MM.1S (cell line): ENCODE data around the gene CPXM2.

Experiments used
- DNase-seq: peaks from one replicate; pipeline ENCODE4 v3.0.0-alpha.2; 2015
- H2AFZ ChIP-seq: fragments of 300-600 bp; sonication (generic); 2 replicates; pipeline ENCODE4 v1.6.0; 2016; ENCODE audit warnings: antibody characterized with exemption, low read length
- H3F3A ChIP-seq: fragments of 300-600 bp; sonication (generic); 2 replicates; pipeline ENCODE4 v1.6.1; 2016; ENCODE audit warnings: mild to moderate bottlenecking, antibody characterized with exemption, low read length, moderate library complexity, mixed read lengths; ENCODE audit not compliant: insufficient read depth
- H3K27ac ChIP-seq: fragments of 300-600 bp; sonication (generic); 2 replicates; pipeline ENCODE4 v1.5.1; 2016; ENCODE audit warnings: mild to moderate bottlenecking, low read length
- H3K27me3 ChIP-seq: fragments of 300-600 bp; sonication (generic); replicated peaks from 2 replicates; pipeline ENCODE4 v1.6.0; 2016; ENCODE audit warnings: low read length; ENCODE audit not compliant: insufficient read depth
- H3K36me3 ChIP-seq: fragments of 300-600 bp; sonication (generic); replicated peaks from 2 replicates; pipeline ENCODE4 v1.6.1; 2016; ENCODE audit warnings: mild to moderate bottlenecking, low read length, mixed read lengths; ENCODE audit not compliant: insufficient read depth
- H3K4me1 ChIP-seq: fragments of 300-600 bp; sonication (generic); 2 replicates; pipeline ENCODE4 v1.6.1; 2016; ENCODE audit warnings: low read length, mixed read lengths
- H3K4me2 ChIP-seq: fragments of 300-600 bp; sonication (generic); 2 replicates; pipeline ENCODE4 v1.6.0; 2016; ENCODE audit warnings: low read depth, low read length
- H3K4me3 ChIP-seq: fragments of 300-600 bp; sonication (generic); 2 replicates; pipeline ENCODE4 v1.5.1; 2016; ENCODE audit warnings: low read length, mixed read lengths
- H3K79me2 ChIP-seq: fragments of 300-600 bp; sonication (generic); 2 replicates; pipeline ENCODE4 v1.6.1; 2016; ENCODE audit warnings: mixed run types, low read length, mixed read lengths
- H3K9ac ChIP-seq: fragments of 300-600 bp; sonication (generic); 2 replicates; pipeline ENCODE4 v1.6.1; 2016; ENCODE audit warnings: low read length, mixed read lengths
- H3K9me2 ChIP-seq: fragments of 300-600 bp; sonication (generic); replicated peaks from 2 replicates; pipeline ENCODE4 v1.6.1; 2016; ENCODE audit warnings: mild to moderate bottlenecking, low read length, mixed read lengths; ENCODE audit not compliant: insufficient read depth
- H3K9me3 ChIP-seq: fragments of 300-600 bp; sonication (generic); replicated peaks from 2 replicates; pipeline ENCODE4 v1.6.1; 2016; ENCODE audit warnings: mild to moderate bottlenecking, low read length, mixed read lengths; ENCODE audit not compliant: insufficient read depth
- H4K20me1 ChIP-seq: fragments of 300-600 bp; sonication (generic); 2 replicates; pipeline ENCODE4 v1.6.1; 2016; ENCODE audit warnings: mild to moderate bottlenecking, low read length, moderate library complexity, mixed read lengths; ENCODE audit not compliant: insufficient read depth
- CTCF ChIP-seq: fragments of 300-600 bp; sonication (generic); IDR thresholded peaks from 2 replicates; pipeline ENCODE4 v1.5.1; 2016; ENCODE audit warnings: antibody characterized with exemption, low read length, mixed read lengths
- EZH2 ChIP-seq: fragments of 300-600 bp; sonication (generic); optimal IDR thresholded peaks from 2 replicates; pipeline ENCODE3; 2017; ENCODE audit warnings: low read depth, mild to moderate bottlenecking, antibody characterized with exemption, low read length, mixed read lengths
- EZH2phosphoT487 ChIP-seq: fragments of 300-600 bp; sonication (generic); IDR thresholded peaks from 2 replicates; pipeline ENCODE4 v1.6.1; 2018; ENCODE audit warnings: antibody characterized with exemption, low read length

The CPXM2 gene

GRCh38 chr10:123884907-123885381 is 6.7 kb downstream of the CPXM2 start:
- Histone ChIP-seq H3K4me1 (no peaks in the 10 kb centered on the region), H3K4me2 (no peak overlapping the region), H2AFZ (no peak overlapping the region), H4K20me1 (no peaks in the 10 kb centered on the region), H3K27me3 (no peaks in the 10 kb centered on the region), H3K27ac (no peak overlapping the region), H3K36me3 (no peaks in the 10 kb centered on the region), H3K9ac (no peak overlapping the region), H3K79me2 (no peaks in the 10 kb centered on the region), H3K9me2 (no peaks in the 10 kb centered on the region), H3K9me3 (no peaks in the 10 kb centered on the region), H3K4me3 (no peak overlapping the region), H3F3A (no peaks in the 10 kb centered on the region)
- DNase-seq, result no peak
- no peak for TF ChIP-seq EZH2
- no peak for TF ChIP-seq EZH2phosphoT487
- no peak for TF ChIP-seq CTCF

- no peak overlapping the region for H3K27ac ChIP-seq
- no peak for DNase-seq
- H3K27me3 ChIP-seq, result no peaks in the 10 kb centered on the region
- no peaks in the 10 kb centered on the region for H3K79me2 ChIP-seq
- TF ChIP-seq EZH2 (no peak), EZH2phosphoT487 (no peak), CTCF (no peak)
- no peaks in the 10 kb centered on the region for H3F3A ChIP-seq
- H3K4me1 ChIP-seq, result no peaks in the 10 kb centered on the region
- H2AFZ ChIP-seq, result no peak overlapping the region
- no peaks in the 10 kb centered on the region for H4K20me1 ChIP-seq
- H3K9me3 ChIP-seq, result no peaks in the 10 kb centered on the region
- H3K4me3 ChIP-seq, result no peak overlapping the region
- H3K9me2 ChIP-seq, result no peaks in the 10 kb centered on the region
- H3K36me3 ChIP-seq, result no peaks in the 10 kb centered on the region
- no peak overlapping the region for H3K9ac ChIP-seq
- H3K4me2 ChIP-seq, result no peak overlapping the region
Measured at GRCh38 chr10:123884351-123884906, 7.2 kb downstream of the CPXM2 start.

- Histone ChIP-seq H3K4me1 (no peaks in the 10 kb centered on the region), H3K9me3 (no peaks in the 10 kb centered on the region), H3F3A (no peaks in the 10 kb centered on the region), H3K4me2 (no peak overlapping the region), H3K9me2 (no peaks in the 10 kb centered on the region), H3K27ac (no peak overlapping the region), H3K36me3 (no peaks in the 10 kb centered on the region), H3K4me3 (no peak overlapping the region), H4K20me1 (no peaks in the 10 kb centered on the region), H3K79me2 (no peaks in the 10 kb centered on the region), H3K27me3 (no peaks in the 10 kb centered on the region), H2AFZ (no peak overlapping the region), H3K9ac (no peak overlapping the region)
- TF ChIP-seq CTCF (no peak), EZH2phosphoT487 (no peak), EZH2 (no peak)
- DNase-seq, result no peak
Measured at GRCh38 chr10:123883673-123884320, 7.8 kb downstream of the CPXM2 start.
